GM21367 (cell line): ENCODE results near the gene CYTH2.
"Not testable (repeated sequence)": the region's sequence is repeated elsewhere in the genome, so short reads cannot be mapped to it uniquely, and the experiment has no call there.

Experiments used
- ATAC-seq: cut with Tn5 transposase; IDR thresholded peaks from one replicate; pipeline ENCODE4 v1.9.1; 2021; ENCODE audit not compliant: unreplicated experiment

Gene CYTH2

GRCh38 chr19:48511321-48511731 lies 42.2 kb downstream of the CYTH2 start:
- no peak for ATAC-seq

GRCh38 chr19:48511800-48512503 lies 42.8 kb downstream of the CYTH2 start, which contains the start of gene LMTK3:
LMTK3 (minus strand) TSS chr19:48511835; CDS start chr19:48511576, 259 bp downstream.
- no peak for ATAC-seq

DNA sequence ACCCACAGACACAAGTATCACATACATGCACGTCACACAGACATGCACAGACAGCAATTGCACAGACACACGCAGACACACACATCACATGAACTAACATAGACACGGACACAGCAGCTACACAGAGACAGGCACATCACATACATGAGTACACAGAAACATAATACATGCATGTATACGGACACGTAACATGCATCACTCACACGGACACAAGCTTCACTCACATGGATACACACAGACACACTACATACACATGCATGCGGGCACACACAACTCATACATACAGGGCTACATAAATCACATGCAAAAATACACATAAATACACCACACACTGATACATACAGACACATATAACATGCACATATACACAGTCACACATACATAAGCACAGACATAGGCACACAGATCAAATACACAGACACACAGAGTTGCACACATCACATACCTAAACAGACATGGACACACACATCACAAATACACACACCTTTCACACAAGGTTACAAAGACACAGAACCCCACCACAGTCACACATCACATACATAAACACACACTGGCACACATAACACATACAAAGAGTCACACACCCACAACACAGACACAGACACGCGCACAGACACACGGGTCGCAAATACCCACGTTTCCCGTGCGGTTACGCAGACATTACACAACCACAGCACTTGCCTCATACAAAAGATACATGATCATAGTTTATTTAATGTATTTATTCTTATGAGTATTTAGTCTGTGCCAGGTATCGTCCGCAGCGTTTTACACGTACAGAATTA lies 43.5 kb downstream of the CYTH2 start:
- no peak for ATAC-seq

GRCh38 chr19:48513289-48514122 lies 44.3 kb downstream of the CYTH2 start:
- ATAC-seq: no peak

GRCh38 chr19:48514123-48514458 lies 44.9 kb downstream of the CYTH2 start:
- no peak for ATAC-seq

- ATAC-seq: no peak
Measured at GRCh38 chr19:48516536-48516935, 47.4 kb downstream of the CYTH2 start.

- ATAC-seq: no peak
Measured at GRCh38 chr19:48518207-48518606, 49.0 kb downstream of the CYTH2 start.

GRCh38 chr19:48519426-48519825 lies 50.3 kb downstream of the CYTH2 start:
- not testable (repeated sequence) for ATAC-seq

DNA sequence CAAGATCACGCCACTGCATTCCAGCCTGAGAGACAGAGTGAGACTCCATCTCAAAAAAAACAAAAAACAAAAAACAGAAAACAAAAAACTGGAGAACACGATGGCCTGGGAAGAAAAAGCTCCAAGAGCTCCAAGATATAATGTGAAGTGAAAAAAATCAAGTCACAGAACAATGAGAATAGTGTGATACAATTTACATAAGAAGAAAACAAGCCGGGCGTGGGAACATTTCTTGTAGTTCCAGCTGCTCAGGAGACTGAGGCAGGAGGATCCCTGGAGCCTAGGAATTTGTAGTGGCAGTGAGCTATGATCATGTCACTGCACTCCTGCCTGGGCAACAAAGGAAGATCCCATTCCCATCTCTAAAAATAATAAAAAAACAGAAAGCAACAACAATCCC lies 51.0 kb downstream of the CYTH2 start:
- ATAC-seq: no peak

DNA sequence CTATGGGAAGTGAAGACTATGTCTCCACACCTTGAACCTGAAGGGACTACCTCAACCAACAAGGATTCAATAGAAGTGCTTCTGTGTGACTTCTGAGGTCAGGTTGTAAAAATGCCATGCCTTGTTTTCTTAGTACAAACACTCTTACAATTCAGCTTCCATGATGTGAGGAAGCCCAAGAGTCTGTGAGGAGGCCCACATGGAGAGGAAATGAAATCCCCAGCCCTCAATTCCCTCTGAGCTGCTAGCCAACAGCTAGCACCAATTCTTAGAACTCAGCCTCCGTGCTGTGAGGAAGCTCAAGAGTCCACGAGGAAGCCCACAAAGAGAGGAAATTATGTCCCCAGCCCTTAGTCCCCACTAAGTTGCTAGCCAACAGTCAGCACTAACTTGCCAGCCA lies 55.1 kb downstream of the CYTH2 start:
- no peak for ATAC-seq

DNA sequence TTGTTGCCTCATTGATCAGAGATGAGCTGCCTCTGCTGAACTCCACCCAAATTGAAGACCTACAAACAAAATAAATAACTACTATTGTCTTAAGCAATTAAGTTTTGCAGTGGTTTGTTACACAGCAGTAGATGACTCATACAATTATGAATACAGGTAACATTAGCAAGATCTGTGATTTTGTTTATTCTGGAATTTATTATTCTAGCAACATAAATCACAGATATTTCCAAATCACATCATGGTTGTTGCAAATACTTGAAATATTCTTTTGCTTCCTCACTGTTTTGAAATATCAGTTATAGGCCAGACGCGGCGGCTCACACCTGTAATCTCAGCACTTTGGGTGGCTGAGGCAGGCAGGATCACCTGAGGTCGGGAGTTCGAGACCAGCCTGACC lies 55.6 kb downstream of the CYTH2 start:
- no peak for ATAC-seq

GRCh38 chr19:48529156-48529555 lies 60.0 kb downstream of the CYTH2 start:
- ATAC-seq: no peak

DNA sequence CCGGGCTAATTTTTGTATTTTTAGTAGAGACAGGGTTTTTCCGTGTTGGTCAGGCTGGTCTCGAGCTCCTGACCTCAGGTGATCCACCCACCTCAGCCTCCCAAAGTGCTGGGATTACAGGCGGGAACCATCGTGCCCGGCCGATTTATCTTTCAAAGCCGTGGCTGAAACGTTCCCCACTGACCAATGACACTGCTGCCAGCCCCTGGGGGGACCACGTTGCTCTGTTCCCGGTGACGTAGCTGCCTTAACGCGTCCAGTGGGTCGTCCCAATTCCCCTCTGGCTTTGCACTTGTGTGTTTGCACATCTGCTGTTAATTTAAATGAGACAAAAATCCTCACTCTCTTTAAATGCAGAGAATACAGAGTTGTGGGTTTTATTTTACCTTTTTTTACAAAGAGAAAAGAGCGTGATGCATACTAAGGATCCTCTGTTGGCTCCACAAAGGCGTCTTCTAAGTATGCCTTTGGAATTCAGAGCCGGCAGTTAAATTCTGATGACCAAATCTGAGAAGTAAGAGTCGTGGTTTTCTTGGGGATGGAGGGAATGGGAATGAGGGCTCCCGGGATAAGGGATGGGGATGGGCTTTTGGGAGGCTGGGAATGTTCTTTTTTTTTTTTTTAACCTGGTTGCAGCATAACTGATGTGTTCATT lies 61.0 kb downstream of the CYTH2 start:
- ATAC-seq: no peak

- ATAC-seq: no peak
Measured at GRCh38 chr19:48530770-48531169, 61.6 kb downstream of the CYTH2 start.
